Adipose tissue (tissue), 3 donors: ENCODE results near the gene RNF167. TPM values are rescaled to one million over a fixed set of nuclear protein-coding genes. Genes with fewer than 3 reads are reported as not detected.

Experiments
- H3K27ac ChIP-seq: one replicate; pipeline ENCODE4 v1.5.1; 2013; ENCODE audit warnings: low read depth, low read length
- WGBS, 3 donors: extraction: QIAGEN DNeasy Blood & Tissue Kit; methylation state at CpG; one replicate each; pipeline ENCODE4 v1.1.7; 2013; 5-methylcytosine and 5-hydroxymethylcytosine counted together
- polyA plus RNA-seq, 3 donors: library from polyadenylated mRNA; stranded (reverse); fragments of 200-250 nt; gene quantifications; one replicate each; pipeline ENCODE4 v1.2.3, GENCODE V29; 2013
- donor health status: healthy with polysubstance abuse.
- donor health status: Bipolar disorder and iron deficiency.
- donor health status: healthy.

The RNF167 gene
- polyA plus RNA-seq, 3 donors: 60.2 to 111 (median 79.2) TPM

GRCh38 chr17:4947411-4948165 is 7.5 kb downstream of the RNF167 start:
- 0 to 1% (median 0%) methylated on average over 42 to 56 of the region's 56 CpGs for WGBS, 3 donors
- peak overlapping the region; percentile 96 for H3K27ac ChIP-seq

DNA sequence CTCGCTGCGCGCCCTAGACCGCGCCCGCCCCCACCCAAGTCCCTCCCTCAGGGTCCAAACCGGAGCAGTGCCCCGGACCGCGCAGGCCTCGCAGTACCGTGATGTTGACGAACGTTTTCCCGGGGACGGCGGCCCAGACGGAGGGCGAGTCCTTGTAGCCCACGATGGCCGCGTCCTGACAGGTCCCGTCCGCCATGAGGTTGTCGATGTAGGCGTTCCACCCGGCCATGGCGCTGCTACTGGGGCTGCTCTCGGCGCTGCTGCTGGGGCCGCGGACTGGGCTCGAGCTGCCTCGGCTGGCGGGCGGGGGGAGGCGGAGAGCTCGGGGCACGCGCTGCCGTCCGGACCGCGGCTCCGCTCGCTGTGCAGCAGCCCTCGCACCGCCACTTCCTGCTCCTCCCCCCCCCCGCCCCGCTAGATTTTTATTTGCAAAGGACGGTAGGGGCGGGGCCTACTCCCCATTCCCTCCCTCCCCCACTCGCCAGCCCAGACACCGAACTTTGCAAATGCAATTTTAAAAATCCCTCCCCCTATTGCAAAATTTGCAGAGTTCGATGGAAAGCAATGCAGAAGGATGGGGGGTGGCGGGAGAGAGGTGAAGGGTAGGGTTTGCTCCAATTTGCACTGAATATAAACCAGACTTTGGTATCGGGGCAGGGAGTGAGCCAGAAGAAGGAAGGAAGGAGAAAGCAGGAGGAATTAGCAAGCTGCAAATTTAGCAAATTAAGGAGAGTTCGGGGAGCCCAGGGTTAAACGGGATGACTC is 8.3 kb downstream of the RNF167 start, which contains the start of gene PFN1:
Gene PFN1, minus strand, starts transcription at position 365 of the 765 bp plus-strand sequence. Its CDS starts 136 bp downstream, at position 229.
- WGBS, 3 donors: 0 to 1% (median 1%) methylated on average over 39 to 58 of the region's 59 CpGs
- peak within 1 kb of the TSS; percentile 96 for H3K27ac ChIP-seq

DNA sequence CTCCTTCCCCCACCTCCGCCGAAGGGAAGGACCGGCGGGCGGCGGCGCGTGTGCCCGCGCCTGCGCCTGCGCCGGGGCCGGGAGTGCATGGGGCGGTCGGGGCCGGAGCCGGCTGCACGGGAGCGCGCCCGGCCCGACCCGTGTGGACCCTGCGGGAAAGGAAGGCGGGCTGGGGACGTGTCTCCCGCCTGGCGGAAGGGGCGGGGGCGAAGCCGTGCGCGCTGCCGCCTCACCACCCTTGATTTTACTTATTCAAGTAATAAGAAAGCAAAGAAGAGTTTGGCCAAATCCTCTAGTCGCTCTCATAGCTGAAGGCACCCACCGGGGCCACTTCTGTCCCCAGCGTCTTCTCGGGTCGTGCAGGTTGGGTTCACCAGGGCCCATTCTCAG is 8.9 kb downstream of the RNF167 start:
- WGBS, 3 donors: 0 to 2% (median 1%) methylated on average over 25 to 40 of the region's 40 CpGs
- peak overlapping the region; percentile 45 for H3K27ac ChIP-seq

DNA sequence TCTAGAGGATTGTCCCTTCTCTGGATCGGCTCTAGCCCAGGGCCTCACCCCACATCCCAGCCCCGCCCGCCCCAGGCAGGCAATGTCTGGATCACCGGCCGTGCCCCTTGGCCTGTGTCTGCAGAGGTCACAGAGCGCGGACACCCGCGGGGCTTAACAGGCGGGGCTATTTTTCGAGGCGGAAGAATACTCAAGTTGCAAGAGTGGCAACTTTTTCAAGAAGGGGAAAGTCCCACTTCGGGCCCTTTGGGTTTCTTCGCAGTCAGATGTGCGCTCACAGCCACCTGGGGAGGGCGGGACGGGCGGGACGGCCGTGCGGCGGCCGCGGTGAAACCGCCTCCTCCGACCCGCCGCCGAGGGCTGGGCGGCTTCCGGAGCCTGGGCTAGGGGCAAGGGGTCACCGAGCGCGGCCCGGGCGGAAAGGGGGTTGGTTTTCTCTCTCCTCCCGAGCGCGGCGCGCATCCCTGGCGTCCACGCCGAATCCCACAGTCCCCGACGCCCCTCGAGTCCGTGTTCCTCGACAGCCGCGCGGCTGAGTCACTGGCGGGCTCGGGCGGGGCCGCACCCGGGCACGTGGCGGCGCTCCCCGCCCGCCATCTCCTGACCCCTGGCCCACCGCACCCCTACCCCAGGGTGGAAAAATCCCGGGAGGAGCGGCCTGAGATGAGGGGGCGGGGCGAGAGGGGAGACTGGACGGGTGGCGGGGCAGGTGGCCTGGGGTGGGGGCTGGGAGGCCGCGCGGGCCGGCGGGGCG is 9.4 kb downstream of the RNF167 start:
- 0 to 1% (median 1%) methylated on average over 33 to 74 of the region's 75 CpGs for WGBS, 3 donors
- peak overlapping the region; percentile 45 for H3K27ac ChIP-seq

GRCh38 chr17:4950075-4950745 is 10.1 kb downstream of the RNF167 start:
- peak overlapping the region; percentile 45 for H3K27ac ChIP-seq
- WGBS, 3 donors: 5 to 11% (median 6%) methylated on average over 48 to 52 of the region's 52 CpGs

GRCh38 chr17:4950746-4951204 is 10.7 kb downstream of the RNF167 start, which contains the start of gene ENO3:
Gene ENO3, plus strand, starts transcription at chr17:4951119. Its CDS starts 711 bp downstream, at chr17:4951830.
- 41 to 55% (median 53%) methylated on average over 7 of the region's 7 CpGs for WGBS, 3 donors

GRCh38 chr17:4951486-4951885 is 11.4 kb downstream of the RNF167 start:
- H3K27ac ChIP-seq: no peak overlapping the region
- 77 to 91% (median 85%) methylated on average over 3 of the region's 3 CpGs for WGBS, 3 donors

More at GRCh38 chr17:4950746-4951204, 10.7 kb downstream of the RNF167 start, which contains the start of gene ENO3:
- peak within 1 kb of the TSS; percentile 45 for H3K27ac ChIP-seq

- WGBS, 3 donors: 66 to 80% (median 70%) methylated on average over 14 of the region's 14 CpGs
- no peak overlapping the region for H3K27ac ChIP-seq
Observed at GRCh38 chr17:4953451-4953961, 13.4 kb downstream of the RNF167 start.

- 97 to 99% (median 97%) methylated on average over 8 of the region's 8 CpGs for WGBS, 3 donors
- H3K27ac ChIP-seq: no peak overlapping the region
Observed at GRCh38 chr17:4955091-4955490, 15.0 kb downstream of the RNF167 start.

GRCh38 chr17:4956493-4957061 is 16.5 kb downstream of the RNF167 start:
- 74 to 80% (median 79%) methylated on average over 10 of the region's 10 CpGs for WGBS, 3 donors
- H3K27ac ChIP-seq: no peak overlapping the region

- no peak overlapping the region for H3K27ac ChIP-seq
- 47 to 88% (median 87%) methylated on average over 3 of the region's 3 CpGs for WGBS, 3 donors
Observed at GRCh38 chr17:4958102-4958501, 18.0 kb downstream of the RNF167 start.

DNA sequence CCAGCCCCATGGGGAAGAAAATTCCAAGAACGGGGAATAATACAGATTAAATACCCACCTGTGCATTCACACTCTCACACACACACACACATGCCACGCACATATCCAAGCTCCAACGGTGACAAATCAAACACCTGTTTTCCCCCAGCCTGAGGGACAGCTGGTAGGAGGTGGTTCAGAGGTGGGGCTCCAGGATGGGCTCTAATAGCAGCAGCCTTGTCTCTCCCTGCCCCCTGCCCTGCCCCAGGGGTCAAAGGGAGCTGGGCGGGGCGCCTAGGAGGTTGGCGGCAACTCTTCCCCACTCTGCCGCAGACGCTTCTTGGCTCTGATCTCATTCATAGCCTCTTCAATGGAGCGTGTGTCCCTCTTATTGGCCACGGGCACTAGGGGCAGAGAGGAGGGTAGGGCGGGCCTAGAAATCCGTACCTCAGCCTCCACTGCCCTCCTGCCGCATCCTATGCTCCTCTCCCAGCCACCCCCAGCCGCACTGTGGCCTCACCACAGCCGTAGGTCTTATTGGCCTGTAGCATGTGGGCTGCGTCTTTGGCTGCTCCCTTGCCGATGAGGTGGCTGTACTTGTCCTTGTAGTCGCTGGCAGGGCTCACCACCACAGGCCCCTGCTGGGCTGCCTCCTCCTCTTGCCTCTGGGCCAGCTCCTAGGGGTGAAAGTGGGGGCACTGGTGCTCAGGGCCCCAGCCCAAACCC is 19.3 kb downstream of the RNF167 start:
- WGBS, 3 donors: 84 to 91% (median 88%) methylated on average over 17 to 18 of the region's 18 CpGs
- no peak overlapping the region for H3K27ac ChIP-seq

DNA sequence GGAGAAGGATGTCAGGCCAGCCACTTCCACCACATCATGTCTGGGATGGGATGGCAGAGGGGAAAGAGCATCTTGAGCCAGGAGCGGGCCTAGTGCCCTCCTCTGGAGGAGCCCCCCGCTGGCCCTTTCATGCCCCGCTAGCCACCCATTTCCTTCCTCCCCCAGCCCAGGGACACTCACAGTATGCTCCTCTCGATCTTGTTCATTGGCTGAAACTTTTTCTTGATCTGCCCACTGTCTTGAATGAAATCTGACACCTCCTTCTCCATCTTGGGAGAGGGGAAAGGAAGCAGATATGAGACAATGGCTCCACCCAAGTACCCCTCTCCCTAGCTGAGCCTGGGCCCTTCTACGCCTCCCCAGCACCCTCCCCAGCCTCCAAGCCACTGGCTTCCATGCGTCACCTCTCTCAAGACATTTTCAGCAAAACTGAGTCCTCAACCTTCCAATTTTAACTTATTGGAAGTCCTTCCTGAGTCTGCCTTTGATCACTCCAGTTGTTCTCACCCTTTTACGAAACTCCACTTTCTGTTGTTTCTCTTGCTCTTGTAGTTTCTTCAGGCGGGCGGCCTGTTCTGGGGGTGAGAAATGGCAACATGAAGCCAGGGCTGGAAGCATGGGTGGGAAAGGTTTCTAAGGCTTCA is 20.3 kb downstream of the RNF167 start:
- no peak overlapping the region for H3K27ac ChIP-seq
- 84 to 90% (median 84%) methylated on average over 9 of the region's 9 CpGs for WGBS, 3 donors

- H3K27ac ChIP-seq: no peak overlapping the region
- WGBS, 3 donors: 95 to 96% (median 95%) methylated on average over 15 of the region's 15 CpGs
Observed at GRCh38 chr17:4965311-4965986, 25.4 kb downstream of the RNF167 start.

GRCh38 chr17:4966844-4967538 is 26.9 kb downstream of the RNF167 start:
- no peak overlapping the region for H3K27ac ChIP-seq
- 0% methylated on average over 42 of the region's 42 CpGs for WGBS, 3 donors
